Measurements from ENCODE around the gene JAM3.

The JAM3 gene

GRCh38 chr11:134139873-134140331 is 71.0 kb downstream of the JAM3 start:
- peak; percentile 69 for DNase-seq (ENCODE audit: extremely low spot score)
- peak; percentile 64 for TF ChIP-seq CTCF (IDR thresholded peaks at IDR 0.05; ENCODE audit: control extremely low read depth, extremely low read depth, low read depth, missing control alignments)
- POLR2A ChIA-PET, result no interaction called here
- CTCF ChIA-PET, result interaction anchor here (0.9 to 1.4 kb wide), 6 partner anchors 9 to 212 kb away, joined by 3 to 7 read pairs (median 4); no protein-coding TSS in a partner anchor

DNA sequence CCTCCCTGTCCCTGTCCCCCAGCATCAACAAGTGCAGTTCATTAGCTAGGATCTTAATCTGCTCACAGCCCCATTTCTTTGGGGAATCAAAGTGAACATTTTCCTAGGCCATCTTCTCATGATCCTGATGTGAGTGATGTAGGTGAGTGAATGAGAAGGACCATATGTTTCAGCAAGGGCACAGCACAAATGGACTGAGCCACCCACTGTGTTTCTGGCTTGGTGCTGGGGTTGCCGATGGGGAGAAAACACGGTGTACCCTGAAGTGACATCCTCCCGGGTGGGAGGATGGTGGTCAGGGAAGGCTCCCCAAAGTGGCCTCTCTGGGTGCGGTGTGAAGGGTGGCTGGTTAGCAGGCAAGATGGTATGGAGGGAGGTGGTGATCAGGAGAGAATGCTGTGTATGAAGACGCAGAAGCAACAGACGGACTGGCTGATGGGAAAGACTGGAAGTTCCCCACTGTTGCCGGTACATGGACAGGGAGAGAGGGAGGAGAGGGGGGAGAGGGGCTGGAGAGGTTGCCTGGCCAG is 72.2 kb downstream of the JAM3 start:
- no peak for DNase-seq (ENCODE audit: extremely low spot score)
- TF ChIP-seq CTCF (IDR thresholded peaks at IDR 0.05; ENCODE audit: control extremely low read depth, extremely low read depth, low read depth, missing control alignments), result no peak
- CTCF ChIA-PET, result interaction anchor here (0.9 to 1.5 kb wide), 6 partner anchors 10 to 213 kb away, joined by 3 to 7 read pairs (median 4); no protein-coding TSS in a partner anchor
- POLR2A ChIA-PET, result no interaction called here

DNA sequence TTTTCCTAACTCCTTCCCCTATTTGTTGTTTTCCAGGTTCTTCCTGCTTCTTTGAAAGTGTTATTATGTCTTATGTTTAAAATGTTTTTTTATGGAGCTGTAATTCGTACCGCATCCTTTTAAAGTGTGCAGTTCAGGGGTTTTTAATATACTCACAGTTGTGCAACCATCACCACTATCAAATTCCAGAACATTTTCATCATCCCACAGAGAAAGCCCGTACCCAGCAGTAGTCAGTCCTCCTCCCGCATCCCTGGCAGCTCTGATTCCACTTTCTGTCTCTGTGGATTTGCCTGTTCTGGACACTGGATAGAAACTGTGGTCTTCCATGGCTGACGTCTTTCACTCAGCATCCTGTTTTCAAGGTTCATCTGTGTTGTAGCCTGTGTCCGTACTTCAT is 73.7 kb downstream of the JAM3 start:
- ChIA-PET CTCF (no interaction called here), POLR2A (no interaction called here)
- TF ChIP-seq CTCF (IDR thresholded peaks at IDR 0.05; ENCODE audit: control extremely low read depth, extremely low read depth, low read depth, missing control alignments), result no peak
- DNase-seq (ENCODE audit: extremely low spot score), result no peak

GRCh38 chr11:134143801-134144200 is 74.9 kb downstream of the JAM3 start:
- CTCF ChIA-PET, result no interaction called here

DNA sequence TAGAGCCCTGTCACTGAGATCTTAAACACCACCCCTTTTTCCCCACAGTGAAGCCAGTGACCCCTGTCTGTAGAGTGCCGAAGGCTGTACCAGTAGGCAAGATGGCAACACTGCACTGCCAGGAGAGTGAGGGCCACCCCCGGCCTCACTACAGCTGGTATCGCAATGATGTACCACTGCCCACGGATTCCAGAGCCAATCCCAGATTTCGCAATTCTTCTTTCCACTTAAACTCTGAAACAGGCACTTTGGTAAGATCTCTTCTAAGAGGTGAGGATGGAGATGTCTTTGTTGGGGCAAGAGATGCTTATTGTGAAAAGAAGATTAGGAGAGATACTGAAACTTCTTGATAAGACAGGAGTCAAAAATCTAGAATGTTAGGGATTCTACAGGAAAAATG is 75.9 kb downstream of the JAM3 start:
- DNase-seq (ENCODE audit: extremely low spot score), result no peak
- no peak for TF ChIP-seq CTCF (IDR thresholded peaks at IDR 0.05; ENCODE audit: control extremely low read depth, extremely low read depth, low read depth, missing control alignments)
- CTCF ChIA-PET, result no interaction called here
- POLR2A ChIA-PET, result no interaction called here

More at GRCh38 chr11:134143801-134144200, 74.9 kb downstream of the JAM3 start:
- no peak for TF ChIP-seq CTCF (IDR thresholded peaks at IDR 0.05; ENCODE audit: control extremely low read depth, extremely low read depth, low read depth, missing control alignments)
- POLR2A ChIA-PET, result no interaction called here
- no peak for DNase-seq (ENCODE audit: extremely low spot score)

DNA sequence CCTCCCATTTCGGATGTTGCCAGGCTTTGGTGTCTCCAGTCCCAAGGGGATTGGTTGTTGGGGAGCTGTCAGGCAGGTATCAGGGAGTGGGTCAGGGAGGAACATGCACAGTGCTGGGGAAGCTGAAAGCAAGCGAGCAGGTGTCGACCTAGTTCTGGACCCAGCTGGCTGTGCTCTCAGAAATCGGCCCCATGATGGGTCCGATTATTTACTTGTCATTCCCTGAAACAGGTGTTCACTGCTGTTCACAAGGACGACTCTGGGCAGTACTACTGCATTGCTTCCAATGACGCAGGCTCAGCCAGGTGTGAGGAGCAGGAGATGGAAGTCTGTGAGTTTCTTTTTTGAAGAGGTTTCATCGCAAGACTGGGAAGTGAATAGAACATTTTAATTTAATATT is 76.8 kb downstream of the JAM3 start:
- DNase-seq (ENCODE audit: extremely low spot score), result no peak
- TF ChIP-seq CTCF (IDR thresholded peaks at IDR 0.05; ENCODE audit: control extremely low read depth, extremely low read depth, low read depth, missing control alignments), result no peak
- ChIA-PET POLR2A (no interaction called here), CTCF (interaction anchor here (1.3 kb wide), 1 partner anchor 9 kb away, joined by 4 read pairs; no protein-coding TSS in a partner anchor)
